Activated CD4-positive, alpha-beta T cell treated with anti-CD3 and anti-CD28 coated beads, Interleukin-2, amount 50 U/mL, for 48 hours (primary cell): ENCODE data around the gene ARMH3.
A peak's percentile ranks its signal among the peaks of the same experiment; 100 is the strongest.

Experiments
- DNase-seq, 2 experiments: peaks; one replicate each; pipeline ENCODE4 v3.0.0-alpha.2; 2020

Gene ARMH3

DNA sequence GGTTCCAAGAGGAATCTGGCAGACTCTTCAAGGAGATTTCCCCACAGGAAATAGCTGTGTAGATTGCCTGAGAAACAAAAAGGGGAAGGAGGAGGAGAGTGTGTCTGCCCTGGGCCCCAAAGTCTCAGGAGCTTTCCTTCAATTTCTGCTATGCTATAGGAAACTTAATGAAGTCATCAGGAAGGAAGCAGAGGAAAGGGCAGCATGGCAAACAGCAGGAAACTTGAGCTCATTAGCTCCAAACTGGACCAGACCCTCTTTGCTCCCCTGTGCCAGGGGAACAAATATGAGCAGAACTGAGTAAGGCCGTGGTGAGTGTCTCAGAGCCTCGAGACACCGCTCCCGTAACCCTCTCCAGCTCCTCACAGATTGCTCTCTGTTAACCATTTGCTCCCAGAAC is 207.6 kb downstream of the ARMH3 start:
- DNase-seq: no peak

DNA sequence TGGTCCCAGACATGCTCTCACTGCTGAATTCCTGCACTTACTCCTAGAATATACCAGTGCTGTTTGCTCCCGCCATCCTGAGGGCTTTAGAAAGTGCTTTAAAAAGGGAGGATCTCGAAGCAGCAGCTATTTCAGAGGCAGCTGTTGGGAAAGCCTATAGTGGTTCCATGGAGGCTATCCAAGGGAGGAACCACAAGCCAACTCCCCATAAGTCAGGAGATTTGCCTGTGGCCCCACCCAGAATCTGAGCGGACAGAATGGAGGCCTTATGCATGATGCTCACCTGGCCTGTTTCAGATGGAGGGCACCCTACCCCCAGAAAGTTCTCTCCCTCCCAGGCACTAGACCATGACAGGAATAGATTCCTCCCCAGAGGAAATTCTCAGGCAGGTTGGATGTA is 210.1 kb downstream of the ARMH3 start:
- no peak for DNase-seq

DNA sequence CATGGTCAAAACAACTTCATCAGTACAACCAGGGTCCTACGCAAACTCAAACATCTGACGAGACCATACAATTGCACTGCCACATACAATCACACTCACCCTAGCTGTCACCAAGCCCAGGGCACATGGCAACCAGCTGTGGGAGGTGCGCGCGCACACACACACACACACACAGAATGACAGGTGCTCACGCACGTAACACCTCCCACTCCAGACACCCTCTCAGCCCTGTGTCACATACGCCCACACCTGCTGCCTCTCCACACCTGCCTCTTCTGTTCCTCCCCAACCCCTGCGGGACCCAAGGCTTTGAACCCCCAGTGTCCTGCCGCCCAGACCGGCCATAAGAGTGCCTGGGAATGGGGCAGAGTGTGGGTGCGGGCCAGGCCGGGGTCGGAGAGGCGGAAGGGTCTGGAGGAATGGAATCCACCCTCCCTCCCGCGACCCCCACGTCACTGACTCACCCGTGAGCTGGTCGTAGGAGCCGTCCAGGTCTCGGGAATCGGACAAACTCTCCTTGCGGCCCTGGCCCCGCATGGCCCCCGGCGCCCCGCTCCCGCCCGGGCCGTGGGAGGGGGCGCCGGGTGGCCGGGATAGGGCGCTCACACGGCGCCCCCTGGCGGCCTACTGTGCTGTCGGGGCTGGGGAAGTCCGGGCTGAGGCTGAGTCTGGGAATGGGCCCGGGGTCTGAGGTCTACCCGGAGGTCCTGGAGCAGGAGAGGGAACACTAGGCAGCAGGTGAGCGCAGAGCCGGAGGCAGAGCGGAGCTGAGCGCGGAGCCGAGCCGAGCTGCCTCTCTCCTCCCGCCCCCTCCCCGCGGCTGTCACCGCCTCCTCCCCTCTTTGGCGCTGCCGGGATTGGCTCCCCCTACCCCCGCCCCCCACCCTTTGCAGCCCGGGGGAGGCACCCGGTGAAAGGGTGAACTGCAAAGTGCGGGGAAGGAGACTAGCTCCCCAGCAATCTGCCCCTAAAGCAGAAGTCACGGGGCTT is 212.6 kb downstream of the ARMH3 start, which contains the start of gene KCNIP2:
Gene KCNIP2 (minus strand): TSS at position 769 of the 990 bp plus-strand sequence. CDS start 232 bp downstream, at position 537.
- peak; percentile 53 to 61 for DNase-seq

DNA sequence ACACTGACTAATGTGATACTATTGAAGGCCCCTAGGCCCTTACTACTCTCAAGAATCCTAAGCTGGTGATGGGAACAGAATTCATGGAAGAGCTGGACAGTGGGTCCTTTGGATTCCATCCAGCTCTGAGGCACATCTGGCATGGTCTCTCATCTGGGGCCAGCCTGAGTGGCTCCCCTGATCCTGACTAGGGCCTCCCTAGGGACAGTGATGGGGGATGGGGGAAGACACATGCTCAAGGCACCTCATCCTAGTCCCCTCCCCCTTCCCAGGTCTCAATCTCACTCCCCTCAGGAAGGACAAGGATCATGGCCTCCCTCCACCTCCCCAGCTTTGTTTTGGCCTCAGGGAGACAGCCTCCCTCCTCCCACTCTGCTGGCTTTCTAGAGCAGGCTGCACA is 214.1 kb downstream of the ARMH3 start:
- no peak for DNase-seq

DNA sequence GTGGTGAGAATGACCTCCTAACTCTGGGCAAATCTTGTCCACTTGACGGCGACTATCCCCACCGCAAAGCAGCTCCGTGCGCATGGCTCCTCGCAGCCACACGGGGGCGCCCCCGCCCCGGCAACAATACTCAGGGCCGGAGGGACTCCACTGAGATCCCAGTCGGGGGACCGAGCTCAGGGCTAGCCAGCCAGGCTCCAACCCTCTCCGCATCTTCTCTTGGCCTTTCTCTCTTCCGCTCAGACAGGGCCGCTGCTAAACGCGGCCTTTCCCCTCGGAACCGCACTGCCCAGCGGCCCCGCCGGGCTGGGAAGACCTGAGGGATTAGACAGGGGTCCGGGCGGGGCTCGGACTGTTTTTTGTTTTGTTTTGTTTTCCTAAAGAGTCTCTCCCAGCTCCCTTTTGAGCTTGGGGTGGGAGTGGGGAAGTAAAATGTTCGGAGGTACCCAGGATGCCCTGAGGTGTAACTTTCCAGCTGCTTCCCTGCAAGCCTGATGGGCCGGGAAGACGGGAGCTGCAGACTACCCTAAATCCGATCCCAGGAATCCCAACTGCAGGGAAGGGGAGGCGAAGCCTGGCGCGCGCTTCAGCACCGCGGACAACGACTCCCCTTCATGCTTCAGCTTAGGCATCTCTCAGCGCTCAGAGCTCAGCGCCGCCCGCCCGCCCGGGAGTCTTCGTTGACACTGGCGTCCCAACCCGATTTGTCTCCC is 215.1 kb downstream of the ARMH3 start:
- peak; percentile 80 to 86 for DNase-seq

DNA sequence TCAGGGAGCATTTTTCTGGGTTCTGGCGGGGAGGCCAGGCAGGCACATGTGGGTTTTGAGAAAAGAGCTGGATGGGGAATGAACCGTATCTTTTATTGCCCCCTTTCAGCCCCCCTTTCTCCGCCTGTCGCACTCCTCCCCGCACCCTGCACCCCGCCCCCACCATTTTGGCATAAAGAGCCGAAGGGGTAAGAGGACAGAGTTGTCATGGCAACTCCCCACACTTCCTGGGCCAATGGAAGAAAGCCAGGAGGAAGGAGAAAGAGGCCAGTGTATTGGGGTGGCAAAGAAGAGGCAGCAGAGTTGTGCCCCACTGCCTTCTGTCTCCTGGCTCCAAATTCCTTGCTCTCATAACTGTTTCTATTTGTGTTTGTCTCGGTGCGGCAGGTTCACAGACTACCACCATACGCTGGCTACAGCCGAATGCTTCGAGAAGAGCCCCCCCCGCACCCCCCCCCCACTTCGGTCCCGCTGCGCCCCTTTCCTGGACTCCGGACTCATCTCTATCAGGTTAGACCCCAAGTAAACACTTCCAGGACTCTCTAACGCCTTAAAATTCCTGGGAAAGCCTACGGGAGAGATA is 215.8 kb downstream of the ARMH3 start:
- DNase-seq: peak in 1 of 2 experiments; percentile 46

DNA sequence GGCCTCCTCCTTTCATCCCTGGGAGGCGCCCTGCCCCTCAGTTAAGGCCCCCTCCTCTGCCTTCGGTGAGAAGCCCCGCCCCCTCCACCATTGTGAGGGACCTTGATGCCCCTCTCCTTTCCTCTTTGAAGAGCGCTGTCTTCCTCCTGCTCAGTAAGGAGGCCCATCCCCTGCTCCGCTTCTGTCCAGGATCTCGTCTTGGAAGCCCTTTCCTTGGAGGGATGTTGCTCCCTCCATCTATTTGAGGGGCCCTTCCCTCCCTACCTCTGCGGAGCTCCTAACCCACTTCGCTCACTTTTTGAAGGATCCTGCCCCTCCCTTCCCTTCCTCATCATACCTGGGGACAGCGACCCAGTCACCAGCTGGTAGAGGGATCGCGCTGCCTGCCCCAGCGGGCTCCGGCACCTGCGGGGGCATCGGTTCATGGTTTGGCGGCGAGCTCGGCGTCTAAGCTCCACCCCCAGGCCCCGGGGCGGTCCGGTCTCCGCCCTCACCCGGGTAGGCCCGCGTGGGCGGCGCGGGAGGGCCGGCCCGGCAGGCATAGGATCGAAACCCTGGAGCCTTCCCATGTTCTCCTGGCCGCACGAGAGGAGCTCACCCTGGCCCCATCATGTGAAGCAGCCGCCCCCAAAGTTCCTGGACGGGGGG is 216.4 kb downstream of the ARMH3 start:
- DNase-seq: peak; percentile 67 to 69

DNA sequence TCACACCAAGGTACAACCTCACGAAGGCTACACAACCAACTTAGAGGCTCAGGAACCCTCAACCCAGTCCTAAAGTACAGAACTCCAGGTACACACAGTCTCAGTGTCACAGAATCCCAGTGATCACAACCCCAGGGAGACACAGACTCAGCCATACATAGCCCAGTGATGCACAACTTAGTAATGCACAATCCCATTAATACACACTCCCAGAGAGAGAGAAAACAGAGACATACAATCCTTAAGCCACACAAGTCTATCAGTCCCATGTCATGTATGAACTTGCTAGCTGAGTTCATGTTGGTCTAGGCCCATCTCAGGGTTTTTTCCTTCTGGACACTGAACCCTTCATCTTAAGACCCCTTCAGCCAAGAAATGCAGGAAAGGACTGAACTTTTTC is 217.0 kb downstream of the ARMH3 start:
- DNase-seq: no peak

DNA sequence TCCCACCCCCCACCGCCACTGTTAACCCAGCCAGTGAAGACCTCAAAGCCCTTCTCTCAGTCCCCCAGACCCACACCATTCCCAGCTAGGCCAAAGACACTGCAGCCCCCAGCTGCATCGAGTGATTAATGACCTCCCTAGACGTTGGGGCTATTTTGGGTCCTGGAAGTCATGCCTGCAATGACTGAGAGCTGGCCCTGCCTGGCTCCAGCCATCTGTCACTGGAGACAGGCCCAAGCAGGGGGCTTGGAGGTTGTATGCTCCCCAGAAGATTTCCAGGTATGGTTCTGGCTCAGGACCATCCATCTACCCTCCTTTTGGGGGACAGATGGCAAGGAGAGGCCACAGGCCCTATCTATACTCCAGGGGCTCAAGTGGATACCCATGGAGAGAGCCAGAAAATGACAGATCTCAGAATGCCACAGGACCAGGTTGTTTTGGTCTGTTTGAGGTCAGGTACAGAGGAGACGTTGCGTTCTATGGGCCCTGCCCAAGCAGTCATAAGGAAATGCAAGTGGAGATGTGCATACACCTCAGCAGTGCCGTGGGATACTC is 217.5 kb downstream of the ARMH3 start:
- no peak for DNase-seq

DNA sequence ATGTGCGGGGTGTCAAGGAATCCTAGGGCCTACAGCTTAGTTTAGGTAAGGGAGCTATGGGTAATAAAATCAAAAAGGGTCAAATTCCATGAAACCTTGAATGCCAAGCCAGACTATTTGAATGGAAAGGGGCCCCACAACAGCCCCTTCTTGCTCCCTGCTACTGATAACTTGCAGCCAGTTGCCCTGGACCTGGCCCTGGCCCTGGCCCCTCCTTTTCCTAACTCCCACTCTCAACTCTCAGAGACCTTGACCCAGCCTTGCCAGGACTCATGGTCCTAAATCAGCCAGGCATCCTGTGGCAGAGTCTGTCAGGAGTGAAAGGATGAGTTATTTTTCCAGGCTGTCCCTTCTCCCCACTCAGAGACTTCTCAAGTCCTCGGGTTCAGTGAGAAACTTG is 218.2 kb downstream of the ARMH3 start:
- no peak for DNase-seq

DNA sequence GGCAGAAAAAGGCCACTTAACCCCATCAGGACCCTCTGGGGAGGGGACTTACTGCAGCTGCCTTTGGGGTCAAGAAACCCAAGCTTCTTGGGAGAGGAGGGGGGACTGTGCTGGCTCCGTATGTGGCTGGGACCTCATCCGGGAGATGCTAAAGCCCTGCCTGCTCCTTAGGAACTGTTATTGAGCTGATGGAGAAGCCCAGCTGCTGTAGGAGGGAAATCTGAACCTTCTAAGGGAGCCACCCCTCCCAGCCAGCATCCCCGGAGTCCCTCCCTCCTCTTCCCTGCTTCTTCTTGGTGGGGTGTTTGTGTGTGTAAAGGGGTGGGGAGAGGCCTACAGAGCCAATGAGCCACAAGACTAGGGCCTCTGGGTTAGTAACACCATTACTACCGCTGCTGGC is 220.6 kb downstream of the ARMH3 start:
- no peak for DNase-seq

DNA sequence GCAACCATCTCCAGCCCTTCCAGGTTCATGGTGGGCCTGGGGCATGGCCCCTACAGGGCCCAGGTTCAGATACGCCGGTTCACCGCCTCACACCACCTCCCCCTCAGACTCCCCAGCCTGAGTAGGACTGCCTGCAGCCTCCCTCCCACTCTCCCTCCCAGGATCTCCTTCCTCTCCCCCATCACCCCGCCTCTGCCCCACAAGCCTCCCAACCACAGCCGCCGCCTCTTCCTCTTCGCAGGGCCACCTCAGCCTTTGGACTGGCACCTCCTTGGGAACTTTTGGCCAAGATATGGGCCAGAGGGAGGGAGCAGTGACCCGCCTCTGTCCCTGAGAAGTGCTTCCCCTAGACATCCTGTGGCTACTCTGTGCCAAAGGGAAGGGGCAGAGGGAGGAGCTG is 221.6 kb downstream of the ARMH3 start:
- peak in 1 of 2 experiments; percentile 28 for DNase-seq

DNA sequence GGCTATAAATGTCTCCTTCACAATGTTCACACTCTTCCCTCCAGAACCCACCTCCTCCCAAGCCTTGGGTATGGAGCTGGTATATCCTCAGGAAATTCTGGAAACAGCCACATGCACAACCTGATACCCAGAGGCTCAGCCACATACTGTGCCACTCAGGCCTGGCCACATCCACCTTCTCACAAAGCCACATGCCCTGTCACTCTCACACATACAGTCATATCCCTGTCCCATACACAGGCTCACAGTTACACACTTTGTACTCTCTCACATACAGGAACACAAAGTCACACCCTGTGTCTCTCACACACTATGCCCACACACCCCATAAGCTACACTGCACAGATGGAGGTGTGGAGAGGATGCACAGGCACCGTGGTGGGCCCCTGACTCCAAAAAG is 222.5 kb downstream of the ARMH3 start:
- no peak for DNase-seq

DNA sequence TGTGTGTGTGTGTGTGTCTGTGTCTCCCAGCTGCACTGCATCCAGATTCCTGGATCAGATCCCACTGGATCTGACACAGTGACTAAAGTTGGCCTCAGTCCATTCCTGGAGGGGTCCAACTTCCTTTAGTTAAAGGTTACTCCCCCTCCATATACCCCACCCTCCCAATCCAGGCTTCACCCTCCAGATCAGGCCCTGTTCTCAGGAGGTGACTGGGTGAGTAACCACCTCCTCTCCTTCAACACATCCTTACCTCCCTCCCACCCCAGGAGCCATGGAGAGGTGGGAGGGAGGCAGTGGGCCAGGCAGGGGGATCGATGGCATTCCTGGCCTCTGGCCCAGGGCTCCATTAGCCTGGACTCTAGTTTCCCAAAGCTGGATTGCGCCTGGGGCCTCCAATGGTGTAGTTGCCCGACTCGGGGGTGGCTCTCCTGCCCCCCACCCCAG is 223.6 kb downstream of the ARMH3 start:
- no peak for DNase-seq

DNA sequence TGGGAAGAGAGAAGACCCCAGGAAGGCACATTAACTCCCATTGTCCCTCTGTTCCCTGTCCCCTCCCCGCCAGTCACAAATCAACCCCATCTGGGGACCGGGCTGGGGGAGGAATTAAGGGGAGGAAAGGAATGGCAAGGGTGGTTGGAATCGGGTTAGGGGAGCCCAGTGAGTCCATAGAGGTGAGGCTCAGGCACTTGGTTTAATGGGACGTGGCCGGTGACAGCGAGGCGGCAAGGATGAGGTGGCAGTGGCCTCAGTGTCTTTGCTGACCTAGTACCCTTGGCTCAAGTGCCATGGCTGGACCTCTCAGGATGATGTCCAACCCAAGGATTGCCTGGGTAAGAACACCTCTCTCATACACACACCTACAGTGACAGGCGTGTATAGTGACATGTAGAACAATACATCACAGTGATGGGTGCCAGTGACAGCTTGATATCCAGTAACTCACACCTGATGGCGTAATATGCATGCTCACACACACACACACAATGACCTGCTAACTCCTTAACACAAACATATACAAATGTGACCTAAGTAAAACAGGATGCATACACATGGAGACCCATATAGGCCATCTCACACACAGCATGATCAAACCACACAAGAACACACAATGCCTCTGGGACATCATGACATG is 224.7 kb downstream of the ARMH3 start:
- no peak for DNase-seq

DNA sequence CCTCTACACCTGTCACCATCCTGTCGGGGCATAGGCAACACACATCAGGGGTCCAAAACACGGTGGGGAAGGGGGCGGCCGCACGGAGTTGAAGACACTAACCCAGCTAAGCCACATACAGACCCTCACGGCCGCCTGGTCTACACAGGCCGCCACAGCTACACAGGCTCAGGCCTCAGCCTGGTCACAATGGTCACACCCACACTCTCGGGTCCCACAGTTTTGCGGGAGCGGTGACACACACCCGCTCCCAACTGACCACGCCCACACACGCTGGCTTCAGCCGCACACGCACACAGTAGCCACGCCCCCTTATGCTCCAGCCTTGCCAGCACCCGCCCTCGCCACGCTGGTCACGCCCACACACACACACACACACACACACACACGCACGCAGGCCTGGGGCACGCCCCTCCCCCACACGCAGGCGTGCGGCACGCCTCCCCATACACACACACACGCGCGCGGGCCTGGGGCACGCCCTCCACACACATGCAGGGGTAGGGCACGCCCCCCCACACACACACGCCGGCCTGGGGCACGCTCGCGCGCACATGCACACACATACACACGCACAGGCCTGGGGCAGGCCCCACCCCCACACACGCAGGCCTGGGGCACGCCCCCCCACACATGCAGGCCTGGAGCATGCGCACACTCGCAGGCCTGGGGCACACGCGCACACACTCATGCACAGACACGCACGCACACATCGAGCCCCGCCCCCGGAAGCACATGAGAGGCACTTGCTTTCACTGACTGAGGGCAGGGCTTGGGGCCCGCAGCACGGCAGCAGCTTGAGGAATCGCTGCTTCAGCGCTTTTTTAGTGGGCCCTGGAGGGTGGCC is 225.4 kb downstream of the ARMH3 start:
- DNase-seq: peak; percentile 89 to 92

DNA sequence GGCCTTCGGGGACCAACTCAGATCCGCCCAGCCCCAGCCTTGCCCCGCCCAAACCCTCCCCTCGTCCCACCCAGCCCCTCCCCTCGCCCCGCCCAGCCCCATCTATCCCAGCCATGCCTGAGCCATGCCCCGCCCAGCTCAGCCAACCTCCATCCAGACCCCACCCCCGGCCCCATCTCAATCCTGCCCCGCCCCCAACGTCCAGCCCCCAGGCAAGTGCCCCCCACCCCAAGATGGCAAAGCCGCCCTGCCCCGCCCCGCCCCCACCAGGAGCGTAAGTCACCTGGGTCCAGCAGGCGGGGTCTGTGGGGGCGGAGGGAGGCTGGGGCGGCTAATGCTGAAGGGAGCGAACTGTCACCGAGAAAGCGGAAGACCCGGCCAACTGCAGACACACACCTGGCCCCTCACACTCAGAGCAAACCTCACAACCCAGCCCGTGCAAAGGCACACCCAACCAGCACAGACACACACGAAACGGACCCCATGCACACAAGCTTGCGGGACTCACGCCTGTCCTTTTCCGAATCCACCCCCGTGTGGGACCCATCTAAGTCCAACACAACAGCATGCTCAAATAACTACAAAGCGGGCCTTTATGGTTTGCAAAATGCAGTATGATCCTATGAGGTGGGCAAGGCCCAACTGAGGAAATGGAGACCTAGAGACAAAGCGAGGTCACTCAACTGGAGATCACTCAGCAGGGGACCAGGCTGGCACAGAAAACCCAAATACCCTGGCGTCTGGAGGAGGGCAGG is 226.2 kb downstream of the ARMH3 start:
- peak; percentile 58 to 67 for DNase-seq

DNA sequence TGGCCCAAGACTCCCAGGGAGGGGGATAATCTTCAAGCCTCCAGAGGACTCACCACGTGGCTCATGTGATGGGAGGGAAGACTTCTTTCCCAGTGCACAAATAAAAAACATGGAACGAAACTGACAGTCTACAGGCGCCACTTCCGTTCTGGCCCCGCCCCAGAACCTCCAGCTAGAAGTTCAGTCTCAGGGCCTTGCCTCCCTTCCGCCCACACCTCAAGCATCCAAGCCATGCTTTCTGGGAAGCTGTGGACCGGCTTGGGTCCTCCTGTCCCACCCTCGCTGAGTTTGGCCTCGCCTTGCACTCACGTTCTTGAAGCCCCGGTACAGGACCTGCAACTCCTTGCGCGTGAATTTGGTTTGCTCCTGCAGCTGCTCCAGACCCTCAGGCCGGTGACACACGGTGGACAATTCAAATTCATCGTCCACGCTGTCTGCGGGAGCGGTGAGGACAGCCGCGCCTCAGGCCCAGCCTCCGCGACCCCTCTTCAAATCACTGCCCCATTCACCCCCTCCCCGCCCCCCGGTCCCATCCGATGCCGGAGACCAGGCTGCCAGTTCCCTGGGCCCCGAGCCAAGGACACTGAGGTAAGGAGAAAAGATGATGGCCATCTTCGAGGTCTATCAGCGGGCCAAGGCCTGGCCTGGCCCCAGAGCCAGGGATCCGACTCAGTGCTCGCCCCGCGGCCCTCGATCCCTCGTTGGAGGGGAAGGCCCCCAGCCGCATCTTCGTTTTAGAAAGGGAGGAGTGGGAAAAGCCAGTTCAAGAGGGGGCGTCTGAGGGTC is 227.0 kb downstream of the ARMH3 start:
- DNase-seq: no peak

DNA sequence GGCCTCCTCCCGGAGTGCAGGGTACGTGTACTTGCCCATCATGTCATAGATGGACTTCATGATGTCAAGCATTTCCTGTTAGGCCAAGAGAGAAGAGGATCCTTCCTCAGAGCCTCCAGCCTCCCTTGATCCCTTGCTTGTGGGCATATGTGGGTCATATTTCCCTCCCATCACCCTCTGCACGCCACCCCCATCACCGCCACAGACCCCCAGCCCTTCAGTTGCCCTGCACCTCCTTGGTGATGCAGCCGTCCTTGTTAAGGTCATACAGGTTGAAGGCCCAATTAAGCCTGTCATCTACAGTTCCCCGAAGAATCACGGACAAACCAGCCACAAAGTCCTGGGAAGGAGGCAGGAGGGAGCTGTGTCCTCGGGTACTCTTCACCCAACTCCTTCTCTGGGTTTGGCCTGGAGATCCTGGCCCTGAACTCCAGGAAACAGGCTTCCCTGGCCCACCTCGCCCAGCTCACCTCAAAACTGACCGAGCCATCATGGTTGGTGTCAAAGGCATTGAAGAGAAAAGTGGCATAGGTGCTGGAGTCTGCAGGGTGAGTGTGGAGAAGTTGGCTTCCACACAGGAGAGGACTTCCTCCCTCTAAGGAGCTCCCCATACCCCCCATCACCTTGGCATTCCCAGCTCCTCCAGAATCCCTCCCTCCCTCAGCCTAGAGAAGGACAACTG is 227.9 kb downstream of the ARMH3 start:
- no peak for DNase-seq
